CD14-positive monocyte (primary cell): ENCODE data around the gene LAMP5. TPM values are rescaled to one million over a fixed set of nuclear protein-coding genes. Genes with fewer than 3 reads are reported as not detected.

Experiments
- DNase-seq, 3 donors: peaks; one replicate each; pipeline ENCODE4 v3.0.0-alpha.2; 2011 to 2022
- H2AFZ ChIP-seq: 2 replicates; pipeline ENCODE4 v1.6.0; 2012; ENCODE audit warnings: mild to moderate bottlenecking, low read depth, low read length, inconsistent platforms; ENCODE audit not compliant: insufficient read depth, poor library complexity, severe bottlenecking
- H3K27ac ChIP-seq, 2 donors: 1 replicate in 1 of 2; 2 replicates in 1 of 2; pipeline ENCODE4 v1.5.1; 2012 to 2013; ENCODE audit warnings: low read length in 2 of 2, control low read depth in 1 of 2, inconsistent platforms in 1 of 2, low read depth in 1 of 2, mild to moderate bottlenecking in 1 of 2
- H3K27me3 ChIP-seq, 2 donors: one replicate each; pipeline versions ENCODE4 v1.6.0 to v1.6.1; 2011 to 2013; ENCODE audit warnings: low read length in 2 of 2; ENCODE audit not compliant: control insufficient read depth in 2 of 2, insufficient read depth in 2 of 2
- H3K36me3 ChIP-seq, 2 donors: replicated peaks in 1 of 2; 1 replicate in 1 of 2; 2 replicates in 1 of 2; pipeline versions ENCODE4 v1.5.1 to v1.6.1; 2012 to 2013; ENCODE audit warnings: low read length in 2 of 2, control low read depth in 1 of 2, inconsistent platforms in 1 of 2, mild to moderate bottlenecking in 1 of 2; ENCODE audit not compliant: insufficient read depth in 2 of 2, control insufficient read depth in 1 of 2
- H3K4me1 ChIP-seq, 2 donors: 1 replicate in 1 of 2; 2 replicates in 1 of 2; pipeline versions ENCODE4 v1.5.1 to v1.6.1; 2012 to 2013; ENCODE audit warnings: low read length in 2 of 2, control low read depth in 1 of 2, inconsistent platforms in 1 of 2, mild to moderate bottlenecking in 1 of 2, moderate library complexity in 1 of 2; ENCODE audit not compliant: insufficient read depth in 2 of 2, control insufficient read depth in 1 of 2
- H3K4me2 ChIP-seq: replicated peaks from 2 replicates; pipeline ENCODE3; 2012; ENCODE audit warnings: low read length, moderate library complexity, mild to moderate bottlenecking; ENCODE audit not compliant: poor library complexity, severe bottlenecking; ENCODE audit errors: extremely low read depth
- H3K4me3 ChIP-seq, 3 experiments: fragments of 200-600 bp in 1 of 3; sonication (generic) in 1 of 3; replicated peaks in 1 of 3; 1 replicate in 2 of 3; 2 replicates in 1 of 3; pipeline ENCODE4 v1.5.1; 2011 to 2013; ENCODE audit warnings: low read length in 3 of 3, mild to moderate bottlenecking in 3 of 3, control low read depth in 2 of 3, low read depth in 2 of 3, inconsistent platforms in 1 of 3, moderate library complexity in 1 of 3
- H3K79me2 ChIP-seq: 2 replicates; pipeline ENCODE4 v1.6.0; 2012; ENCODE audit warnings: mild to moderate bottlenecking, control low read depth, inconsistent platforms, low read length, moderate library complexity; ENCODE audit not compliant: insufficient read depth
- H3K9ac ChIP-seq: 2 replicates; pipeline ENCODE4 v1.6.0; 2017; ENCODE audit warnings: low read length, mild to moderate bottlenecking; ENCODE audit not compliant: insufficient read depth, poor library complexity, severe bottlenecking
- H3K9me3 ChIP-seq, 2 donors: replicated peaks in 1 of 2; 1 replicate in 1 of 2; 2 replicates in 1 of 2; pipeline versions ENCODE4 v1.5.1 to v1.6.1; 2012 to 2013; ENCODE audit warnings: low read length in 2 of 2, control low read depth in 1 of 2; ENCODE audit not compliant: control insufficient read depth in 1 of 2, insufficient read depth in 1 of 2
- H4K20me1 ChIP-seq: 2 replicates; pipeline ENCODE4 v1.6.0; 2012; ENCODE audit warnings: mild to moderate bottlenecking, low read length, control low read depth, moderate library complexity; ENCODE audit not compliant: insufficient read depth
- H3K27ac Mint-ChIP-seq, 7 donors: one replicate each; pipeline ENCODE4 v1.8.0; 2020; ENCODE audit warnings: mild to moderate bottlenecking in 7 of 7, mixed read lengths in 7 of 7, moderate library complexity in 6 of 7, inconsistent platforms in 2 of 7
- H3K27me3 Mint-ChIP-seq, 3 donors: one replicate each; pipeline ENCODE4 v1.8.0; 2021 to 2022; ENCODE audit warnings: low read depth in 3 of 3, mild to moderate bottlenecking in 3 of 3, mixed read lengths in 3 of 3, moderate library complexity in 3 of 3, inconsistent platforms in 1 of 3
- H3K36me3 Mint-ChIP-seq, 2 donors: one replicate each; pipeline ENCODE4 v1.8.0; 2020; ENCODE audit warnings: mixed read lengths in 2 of 2, inconsistent platforms in 1 of 2, mild to moderate bottlenecking in 1 of 2
- H3K4me1 Mint-ChIP-seq: one replicate; pipeline ENCODE4 v1.8.0; 2020; ENCODE audit warnings: mild to moderate bottlenecking, mixed read lengths
- H3K4me3 Mint-ChIP-seq, 2 donors: one replicate each; pipeline ENCODE4 v1.8.0; 2020; ENCODE audit warnings: mild to moderate bottlenecking in 2 of 2, mixed read lengths in 2 of 2, moderate library complexity in 1 of 2
- H3K9me3 Mint-ChIP-seq, 7 donors: one replicate each; pipeline ENCODE4 v1.8.0; 2020 to 2022; ENCODE audit warnings: mixed read lengths in 7 of 7, mild to moderate bottlenecking in 6 of 7, moderate library complexity in 6 of 7, inconsistent platforms in 2 of 7
- WGBS: methylation state at CpG from one replicate; pipeline ENCODE4 v1.1.5; 2013; ENCODE audit warnings: missing lambda C conversion rate; ENCODE audit not compliant: insufficient coverage; 5-methylcytosine and 5-hydroxymethylcytosine counted together
- intact Hi-C, 2 donors: fragments of 100-400 bp; cut with micrococcal nuclease; formaldehyde crosslinking; loops; one replicate each; pipeline versions ENCODE4 v1.15.0 to v1.15.1; 2023
- polyA plus RNA-seq, 3 donors: library from polyadenylated mRNA; depleted of rRNA in 1 of 3; unstranded in 2 of 3; stranded (reverse) in 1 of 3; fragments of 300-500 nt in 2 of 3; fragments of >200 nt in 1 of 3; fragmentation: Illumina TruSeq in 2 of 3; gene quantifications; 1 replicate in 2 of 3; 2 replicates in 1 of 3; pipeline ENCODE4 v1.2.3, GENCODE V29; 2012 to 2021
- TF ChIP-seq, protein P1 (sequence below): fragments of 200-600 bp; IDR thresholded peaks from one replicate; pipeline ENCODE4 v1.8.0; 2022; ENCODE audit warnings: antibody characterized with exemption, mild to moderate bottlenecking

Gene LAMP5
- polyA plus RNA-seq, 3 donors: 0.92 to 2.6 (median 1.5) TPM

DNA sequence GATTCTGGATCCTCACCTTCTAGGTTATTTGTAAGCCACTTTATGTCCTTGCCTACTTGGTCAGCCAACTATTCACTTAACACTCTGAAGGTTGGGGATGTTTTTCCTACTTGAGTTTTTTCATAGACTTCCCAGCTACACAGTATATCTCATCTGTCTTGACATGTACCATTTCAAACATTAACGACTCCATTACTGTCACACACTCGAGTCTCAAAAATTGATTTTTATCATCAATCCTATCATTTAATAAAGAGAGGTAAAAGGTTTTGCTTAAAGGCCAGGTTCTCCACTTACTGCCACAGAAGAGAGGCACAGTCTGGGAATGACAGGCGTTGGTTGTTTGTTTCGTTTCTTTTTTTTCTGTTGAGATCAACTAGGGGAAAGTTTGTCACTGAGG is 38.2 kb upstream of the LAMP5 start:
- intact Hi-C loops: loop anchor here (10.0 kb wide), 2 partner anchors 49 to 129 kb away; no protein-coding TSS in a partner anchor
- Histone ChIP-seq H3K9me3 (no peaks in the 10 kb centered on the region), H3K4me3 (no peak overlapping the region), H3K27ac (no peak overlapping the region), H3K27me3 (no peaks in the 10 kb centered on the region), H4K20me1 (no peaks in the 10 kb centered on the region), H2AFZ (no peak overlapping the region), H3K9ac (no peak overlapping the region), H3K36me3 (no peaks in the 10 kb centered on the region), H3K4me2 (no peak overlapping the region), H3K79me2 (no peaks in the 10 kb centered on the region), H3K4me1 (peaks cover 2 to 5% of the 10 kb centered on the region in 2 donors)
- no CpG with 5 or more reads among the region's 4 CpGs for WGBS
- Mint-ChIP-seq H3K4me1 (peaks cover 10% of the 10 kb centered on the region), H3K9me3 (peaks cover 0 to 2% (median 0%) of the 10 kb centered on the region in 7 donors), H3K27ac (no peak overlapping the region), H3K36me3 (no peaks in the 10 kb centered on the region), H3K4me3 (no peak overlapping the region), H3K27me3 (peaks cover 0 to 5% (median 3%) of the 10 kb centered on the region in 3 donors)
- TF ChIP-seq, protein P1, sequence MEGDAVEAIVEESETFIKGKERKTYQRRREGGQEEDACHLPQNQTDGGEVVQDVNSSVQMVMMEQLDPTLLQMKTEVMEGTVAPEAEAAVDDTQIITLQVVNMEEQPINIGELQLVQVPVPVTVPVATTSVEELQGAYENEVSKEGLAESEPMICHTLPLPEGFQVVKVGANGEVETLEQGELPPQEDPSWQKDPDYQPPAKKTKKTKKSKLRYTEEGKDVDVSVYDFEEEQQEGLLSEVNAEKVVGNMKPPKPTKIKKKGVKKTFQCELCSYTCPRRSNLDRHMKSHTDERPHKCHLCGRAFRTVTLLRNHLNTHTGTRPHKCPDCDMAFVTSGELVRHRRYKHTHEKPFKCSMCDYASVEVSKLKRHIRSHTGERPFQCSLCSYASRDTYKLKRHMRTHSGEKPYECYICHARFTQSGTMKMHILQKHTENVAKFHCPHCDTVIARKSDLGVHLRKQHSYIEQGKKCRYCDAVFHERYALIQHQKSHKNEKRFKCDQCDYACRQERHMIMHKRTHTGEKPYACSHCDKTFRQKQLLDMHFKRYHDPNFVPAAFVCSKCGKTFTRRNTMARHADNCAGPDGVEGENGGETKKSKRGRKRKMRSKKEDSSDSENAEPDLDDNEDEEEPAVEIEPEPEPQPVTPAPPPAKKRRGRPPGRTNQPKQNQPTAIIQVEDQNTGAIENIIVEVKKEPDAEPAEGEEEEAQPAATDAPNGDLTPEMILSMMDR: no peak
- DNase-seq: no peak

DNA sequence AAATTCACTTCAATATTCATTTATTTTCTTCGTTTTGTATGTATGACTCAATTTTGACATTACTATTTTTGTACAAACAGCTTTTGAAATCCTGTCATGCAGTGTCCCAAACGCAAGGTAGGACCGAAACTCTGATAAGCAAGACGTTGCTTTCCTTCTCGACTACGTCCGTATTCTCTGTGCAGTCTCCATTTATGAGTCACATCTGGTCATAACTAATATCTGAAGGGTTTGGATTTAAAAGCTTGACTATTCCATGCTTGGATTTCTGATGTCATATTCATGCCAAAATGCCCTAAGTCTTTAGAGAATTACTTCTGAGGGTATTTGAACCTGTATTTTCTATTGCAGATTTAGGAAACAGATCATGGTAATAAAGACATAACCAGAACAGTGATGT is 37.8 kb upstream of the LAMP5 start:
- Histone ChIP-seq H3K4me2 (no peak overlapping the region), H3K4me1 (peaks cover 6 to 10% of the 10 kb centered on the region in 2 donors), H3K4me3 (no peak overlapping the region), H4K20me1 (no peaks in the 10 kb centered on the region), H3K9me3 (no peaks in the 10 kb centered on the region), H2AFZ (no peak overlapping the region), H3K36me3 (no peaks in the 10 kb centered on the region), H3K9ac (no peak overlapping the region), H3K27me3 (no peaks in the 10 kb centered on the region), H3K27ac (no peak overlapping the region), H3K79me2 (no peaks in the 10 kb centered on the region)
- Mint-ChIP-seq H3K36me3 (no peaks in the 10 kb centered on the region), H3K4me1 (peaks cover 15% of the 10 kb centered on the region), H3K4me3 (no peak overlapping the region), H3K9me3 (peaks cover 0 to 2% (median 0%) of the 10 kb centered on the region in 7 donors), H3K27me3 (peaks cover 0 to 5% (median 1%) of the 10 kb centered on the region in 3 donors), H3K27ac (no peak overlapping the region)
- intact Hi-C loops: loop anchor here (10.0 kb wide), 2 partner anchors 48 to 128 kb away; no protein-coding TSS in a partner anchor
- no CpG with 5 or more reads among the region's 7 CpGs for WGBS
- DNase-seq: no peak
- TF ChIP-seq, protein P1: no peak
